Measurements from ENCODE around the gene TNFAIP1.

The TNFAIP1 gene

GRCh38 chr17:28346199-28346580 is 10.6 kb downstream of the TNFAIP1 start:
- DNase-seq (ENCODE audit: low read depth): no peak

GRCh38 chr17:28346746-28347246 is 11.2 kb downstream of the TNFAIP1 start:
- no peak for DNase-seq (ENCODE audit: low read depth)

GRCh38 chr17:28347261-28347891 is 11.8 kb downstream of the TNFAIP1 start:
- no peak for DNase-seq (ENCODE audit: low read depth)

GRCh38 chr17:28348979-28349378 is 13.4 kb downstream of the TNFAIP1 start:
- no peak for DNase-seq (ENCODE audit: low read depth)

GRCh38 chr17:28350271-28350670 is 14.7 kb downstream of the TNFAIP1 start:
- DNase-seq (ENCODE audit: low read depth): no peak

- peak; percentile 95 for DNase-seq (ENCODE audit: low read depth)
Measured at GRCh38 chr17:28357061-28357900, 21.7 kb downstream of the TNFAIP1 start, which contains the start of gene POLDIP2. Gene POLDIP2 (minus strand): TSS chr17:28357527. CDS start chr17:28357448, 79 bp downstream.

GRCh38 chr17:28357901-28358197 is 22.3 kb downstream of the TNFAIP1 start:
- DNase-seq (ENCODE audit: low read depth): no peak

GRCh38 chr17:28363186-28363585 is 27.6 kb downstream of the TNFAIP1 start:
- DNase-seq (ENCODE audit: low read depth): no peak

- no peak for DNase-seq (ENCODE audit: low read depth)
Measured at GRCh38 chr17:28363776-28364650, 28.5 kb downstream of the TNFAIP1 start.

- no peak for DNase-seq (ENCODE audit: low read depth)
Measured at GRCh38 chr17:28364665-28365363, 29.3 kb downstream of the TNFAIP1 start, which contains the start of gene SEBOX. Gene SEBOX (minus strand): TSS chr17:28365199. CDS start chr17:28365151, 48 bp downstream.

GRCh38 chr17:28365487-28365886 is 29.9 kb downstream of the TNFAIP1 start:
- DNase-seq (ENCODE audit: low read depth): no peak

- DNase-seq (ENCODE audit: low read depth): no peak
Measured at GRCh38 chr17:28366605-28367004, 31.0 kb downstream of the TNFAIP1 start.

- no peak for DNase-seq (ENCODE audit: low read depth)
Measured at GRCh38 chr17:28367641-28368305, 32.2 kb downstream of the TNFAIP1 start.

GRCh38 chr17:28368306-28368831 is 32.8 kb downstream of the TNFAIP1 start:
- DNase-seq (ENCODE audit: low read depth): no peak

- DNase-seq (ENCODE audit: low read depth): no peak
Measured at GRCh38 chr17:28368915-28369683, 33.5 kb downstream of the TNFAIP1 start.

- no peak for DNase-seq (ENCODE audit: low read depth)
Measured at GRCh38 chr17:28369684-28370034, 34.1 kb downstream of the TNFAIP1 start.

- no peak for DNase-seq (ENCODE audit: low read depth)
Measured at GRCh38 chr17:28370035-28370743, 34.6 kb downstream of the TNFAIP1 start, which contains the start of gene VTN. Gene VTN (minus strand): TSS chr17:28370307. CDS start chr17:28370203, 104 bp downstream.

GRCh38 chr17:28370744-28371103 is 35.2 kb downstream of the TNFAIP1 start:
- no peak for DNase-seq (ENCODE audit: low read depth)

All from activated T-cell treated with anti-CD3 and anti-CD28 coated beads for 24 hours (primary cell).